T-helper 2 cell treated with Interferon-gamma antibody and Interleukin-4, amounts not matched to agents 100 ng/mL and 5 ng/mL, for 36 hours (primary cell): ENCODE data around the gene PMF1. TPM values are rescaled to one million over a fixed set of nuclear protein-coding genes. Genes with fewer than 3 reads are reported as not detected.

Experiments
- intact Hi-C: fragments of 100-400 bp; cut with micrococcal nuclease; formaldehyde crosslinking; loops from one replicate; pipeline ENCODE4 v1.15.1; 2023
- total RNA-seq: library from RNA; stranded (reverse); gene quantifications from 2 replicates; pipeline ENCODE4 v1.2.3, GENCODE V29; 2022

The PMF1 gene
- total RNA-seq, 1 donor from 2014 or later: 84.1 TPM

GRCh38 chr1:156262461-156263287, 49.9 kb downstream of the PMF1 start:
- intact Hi-C loops: no loop called here

- intact Hi-C loops: no loop called here
Observed at GRCh38 chr1:156263288-156263655, 50.5 kb downstream of the PMF1 start.

GRCh38 chr1:156266051-156266450, 53.2 kb downstream of the PMF1 start:
- intact Hi-C loops: no loop called here

GRCh38 chr1:156268336-156268735, 55.5 kb downstream of the PMF1 start:
- intact Hi-C loops: no loop called here

- intact Hi-C loops: no loop called here
Observed at GRCh38 chr1:156270314-156270713, 57.5 kb downstream of the PMF1 start.

- intact Hi-C loops: no loop called here
Observed at GRCh38 chr1:156276532-156276931, 63.7 kb downstream of the PMF1 start.

- intact Hi-C loops: no loop called here
Observed at GRCh38 chr1:156276966-156277381, 64.2 kb downstream of the PMF1 start.

- intact Hi-C loops: no loop called here
Observed at GRCh38 chr1:156279837-156280236, 67.0 kb downstream of the PMF1 start.

GRCh38 chr1:156281281-156281680, 68.5 kb downstream of the PMF1 start:
- intact Hi-C loops: no loop called here

GRCh38 chr1:156281693-156282478, 69.1 kb downstream of the PMF1 start:
- intact Hi-C loops: loop anchor here (1.0 to 2.0 kb wide), 5 partner anchors 56 to 459 kb away; partner anchors contain the start of genes CCT3, LAMTOR2, MRPL24 and TSACC

GRCh38 chr1:156282479-156283222, 69.8 kb downstream of the PMF1 start, which contains the start of gene SMG5:
Gene SMG5, minus strand, starts transcription at chr1:156282825. Its CDS starts 145 bp downstream, at chr1:156282680.
- intact Hi-C loops: loop anchor here (1.0 to 2.0 kb wide), 6 partner anchors 56 to 458 kb away; partner anchors contain the start of genes CCT3, LAMTOR2, MRPL24 and TSACC

GRCh38 chr1:156283521-156283920, 70.7 kb downstream of the PMF1 start:
- intact Hi-C loops: loop anchor here (1.0 to 2.0 kb wide), 3 partner anchors 90 to 457 kb away; partner anchors contain the start of genes LAMTOR2 and MRPL24

GRCh38 chr1:156284112-156284511, 71.3 kb downstream of the PMF1 start, which contains the start of gene TMEM79:
Gene TMEM79, plus strand, starts transcription at chr1:156284325. Its CDS starts 902 bp downstream, at chr1:156285227.
- intact Hi-C loops: no loop called here

GRCh38 chr1:156284757-156285156, 72.0 kb downstream of the PMF1 start:
- intact Hi-C loops: no loop called here

- intact Hi-C loops: no loop called here
Observed at GRCh38 chr1:156285437-156285836, 72.6 kb downstream of the PMF1 start.

- intact Hi-C loops: no loop called here
Observed at GRCh38 chr1:156286061-156286460, 73.3 kb downstream of the PMF1 start.

Other genes with a start within 250 kb of the PMF1 start
- gene ARHGEF2, start 234.5 kb upstream of the PMF1 start, total RNA-seq: 172 and 189 TPM in 2 replicates
- 265 and 268 TPM in 2 replicates for gene SSR2, start 192.1 kb upstream of the PMF1 start, total RNA-seq
- gene UBQLN4, start 159.2 kb upstream of the PMF1 start, total RNA-seq: 36.8 and 37.2 TPM in 2 replicates
- 69.4 and 71.6 TPM in 2 replicates for gene LAMTOR2, start 158.2 kb upstream of the PMF1 start, total RNA-seq
- not detected in 2 replicates for gene RAB25, start 151.8 kb upstream of the PMF1 start, total RNA-seq
- 0.20 and 0.50 TPM in 2 replicates for gene MEX3A, start 130.5 kb upstream of the PMF1 start, total RNA-seq
- gene LMNA, start 98.3 kb upstream of the PMF1 start, total RNA-seq: 98.8 and 104 TPM in 2 replicates
- gene SEMA4A, start 59.4 kb upstream of the PMF1 start, total RNA-seq: 10.5 and 12.4 TPM in 2 replicates
- 32.2 and 34.3 TPM in 2 replicates for gene SLC25A44, start 18.9 kb upstream of the PMF1 start, total RNA-seq
- gene BGLAP, start 29.2 kb downstream of the PMF1 start, total RNA-seq: 2.0 and 2.9 TPM in 2 replicates
- 8.0 and 8.6 TPM in 2 replicates for gene PAQR6, start 35.0 kb downstream of the PMF1 start, total RNA-seq
- 69.2 and 73.1 TPM in 2 replicates for gene SMG5, start 69.8 kb downstream of the PMF1 start, total RNA-seq
- gene TMEM79, start 71.3 kb downstream of the PMF1 start, total RNA-seq: 9.4 TPM in 2 replicates
- gene GLMP, start 82.7 kb downstream of the PMF1 start, total RNA-seq: 28.9 and 31.3 TPM in 2 replicates
- 0.30 and 0.34 TPM in 2 replicates for gene VHLL, start 86.3 kb downstream of the PMF1 start, total RNA-seq
- 307 and 319 TPM in 2 replicates for gene CCT3, start 125.3 kb downstream of the PMF1 start, total RNA-seq
- gene TSACC, start 125.5 kb downstream of the PMF1 start, total RNA-seq: 0.50 TPM in 1 of 2 replicates, not detected in the other
- gene RHBG, start 156.2 kb downstream of the PMF1 start, total RNA-seq: not detected in 2 replicates